ENCODE data around the gene MACROH2A1.

DNA sequence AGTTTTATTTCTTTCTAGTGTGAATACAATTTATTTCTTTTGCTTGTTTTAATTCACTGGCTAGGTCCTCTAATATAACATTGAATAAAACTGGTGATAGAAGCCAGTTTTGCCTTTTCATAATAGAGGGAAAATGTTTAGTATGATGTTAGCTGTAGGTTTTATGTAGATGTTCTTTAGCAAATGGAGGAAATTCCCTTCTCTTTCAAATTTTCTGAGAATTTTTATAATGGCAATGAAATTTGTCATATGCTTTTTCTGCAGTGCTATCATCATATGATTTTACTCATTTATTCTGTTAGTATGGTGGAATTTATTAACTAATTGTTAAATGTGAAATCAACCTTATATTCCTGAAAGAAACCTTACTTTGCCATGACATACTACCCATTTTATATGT is 18.1 kb upstream of the MACROH2A1 start:
- no peak for TF ChIP-seq ZBTB7A (IDR thresholded peaks at IDR 0.05; ENCODE audit: low read depth)
- TF ChIP-seq FOXM1 (IDR thresholded peaks at IDR 0.05; ENCODE audit: borderline replicate concordance, low read depth), result no peak
- no peak for TF ChIP-seq TEAD4 (IDR thresholded peaks at IDR 0.05)
- TF ChIP-seq, protein P1, sequence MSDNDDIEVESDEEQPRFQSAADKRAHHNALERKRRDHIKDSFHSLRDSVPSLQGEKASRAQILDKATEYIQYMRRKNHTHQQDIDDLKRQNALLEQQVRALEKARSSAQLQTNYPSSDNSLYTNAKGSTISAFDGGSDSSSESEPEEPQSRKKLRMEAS (IDR thresholded peaks at IDR 0.05), result no peak

Measured in Ishikawa (cell line).